Chondrocyte (in vitro differentiated cells): ENCODE results near the gene BCAT1. TPM values are rescaled to one million over a fixed set of nuclear protein-coding genes. Genes with fewer than 3 reads are reported as not detected.

Experiments
- DNase-seq: peaks from one replicate; pipeline ENCODE4 v3.0.0; 2021; ENCODE audit warnings: mixed read lengths, low spot score
- H3K27ac Mint-ChIP-seq: one replicate; pipeline ENCODE4 v1.8.0; 2021; ENCODE audit warnings: mild to moderate bottlenecking, moderate library complexity, mixed read lengths; ENCODE audit not compliant: unreplicated experiment
- H3K27me3 Mint-ChIP-seq: 2 replicates; pipeline ENCODE4 v1.8.0; 2021; ENCODE audit warnings: low read depth, mixed read lengths
- H3K36me3 Mint-ChIP-seq: 2 replicates; pipeline ENCODE4 v1.8.0; 2021; ENCODE audit warnings: low read depth, mixed read lengths
- H3K4me1 Mint-ChIP-seq: 2 replicates; pipeline ENCODE4 v1.8.0; 2021; ENCODE audit warnings: low read depth, mild to moderate bottlenecking, mixed read lengths
- H3K4me3 Mint-ChIP-seq: one replicate; pipeline ENCODE4 v1.8.0; 2021; ENCODE audit warnings: mild to moderate bottlenecking, moderate library complexity, mixed read lengths; ENCODE audit not compliant: unreplicated experiment
- H3K9me3 Mint-ChIP-seq: 2 replicates; pipeline ENCODE4 v1.8.0; 2021; ENCODE audit warnings: low read depth, mixed read lengths
- total RNA-seq: library from RNA; stranded (reverse); gene quantifications from 3 replicates; pipeline ENCODE4 v1.2.1, GENCODE V29; 2021
- TF ChIP-seq, protein P1 (sequence below): fragments of 200-600 bp; sonication (generic); IDR thresholded peaks from 2 replicates; pipeline ENCODE4 v1.5.0; 2021; ENCODE audit warnings: antibody characterized with exemption, mild to moderate bottlenecking, moderate library complexity

BCAT1 gene
- total RNA-seq, 1 donor from 2014 or later: 240 TPM

DNA sequence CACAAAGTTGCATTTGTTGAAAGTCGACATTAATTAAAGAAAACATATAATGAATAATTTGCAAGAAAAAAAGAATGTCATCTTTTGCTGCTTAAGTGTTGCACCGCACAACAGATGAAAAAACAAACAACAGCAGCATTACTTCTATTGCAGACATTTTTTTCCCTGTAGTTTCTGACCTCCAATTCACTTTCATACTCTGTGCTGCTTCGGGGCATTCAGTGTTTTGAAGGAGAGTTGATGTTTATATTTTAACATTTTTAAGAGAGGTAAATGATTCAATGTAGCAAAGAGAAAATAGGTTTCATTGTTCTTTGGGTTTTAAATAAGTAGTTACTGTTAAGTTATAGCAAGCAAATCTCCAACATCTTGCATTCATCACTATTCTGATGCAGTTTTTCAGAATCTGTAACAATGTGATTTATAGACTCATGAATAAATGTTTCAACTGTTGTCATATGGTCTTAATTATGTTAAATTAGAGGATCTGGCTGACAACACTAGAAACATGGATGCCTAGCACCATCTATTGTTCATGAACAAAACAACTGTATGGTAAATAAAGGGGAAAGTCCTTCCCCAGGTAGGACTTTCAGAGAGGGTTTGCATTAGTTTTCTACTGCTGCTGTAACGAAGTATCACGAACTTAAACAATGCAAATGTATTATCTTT is 168.1 kb downstream of the BCAT1 start:
- Mint-ChIP-seq H3K27me3 (no peaks in the 10 kb centered on the region), H3K9me3 (no peaks in the 10 kb centered on the region), H3K4me3 (no peak overlapping the region), H3K36me3 (no peaks in the 10 kb centered on the region), H3K27ac (no peak overlapping the region), H3K4me1 (peaks cover 31% of the 10 kb centered on the region)
- TF ChIP-seq, protein P1, sequence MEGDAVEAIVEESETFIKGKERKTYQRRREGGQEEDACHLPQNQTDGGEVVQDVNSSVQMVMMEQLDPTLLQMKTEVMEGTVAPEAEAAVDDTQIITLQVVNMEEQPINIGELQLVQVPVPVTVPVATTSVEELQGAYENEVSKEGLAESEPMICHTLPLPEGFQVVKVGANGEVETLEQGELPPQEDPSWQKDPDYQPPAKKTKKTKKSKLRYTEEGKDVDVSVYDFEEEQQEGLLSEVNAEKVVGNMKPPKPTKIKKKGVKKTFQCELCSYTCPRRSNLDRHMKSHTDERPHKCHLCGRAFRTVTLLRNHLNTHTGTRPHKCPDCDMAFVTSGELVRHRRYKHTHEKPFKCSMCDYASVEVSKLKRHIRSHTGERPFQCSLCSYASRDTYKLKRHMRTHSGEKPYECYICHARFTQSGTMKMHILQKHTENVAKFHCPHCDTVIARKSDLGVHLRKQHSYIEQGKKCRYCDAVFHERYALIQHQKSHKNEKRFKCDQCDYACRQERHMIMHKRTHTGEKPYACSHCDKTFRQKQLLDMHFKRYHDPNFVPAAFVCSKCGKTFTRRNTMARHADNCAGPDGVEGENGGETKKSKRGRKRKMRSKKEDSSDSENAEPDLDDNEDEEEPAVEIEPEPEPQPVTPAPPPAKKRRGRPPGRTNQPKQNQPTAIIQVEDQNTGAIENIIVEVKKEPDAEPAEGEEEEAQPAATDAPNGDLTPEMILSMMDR: peak; percentile 74
- DNase-seq: no peak

DNA sequence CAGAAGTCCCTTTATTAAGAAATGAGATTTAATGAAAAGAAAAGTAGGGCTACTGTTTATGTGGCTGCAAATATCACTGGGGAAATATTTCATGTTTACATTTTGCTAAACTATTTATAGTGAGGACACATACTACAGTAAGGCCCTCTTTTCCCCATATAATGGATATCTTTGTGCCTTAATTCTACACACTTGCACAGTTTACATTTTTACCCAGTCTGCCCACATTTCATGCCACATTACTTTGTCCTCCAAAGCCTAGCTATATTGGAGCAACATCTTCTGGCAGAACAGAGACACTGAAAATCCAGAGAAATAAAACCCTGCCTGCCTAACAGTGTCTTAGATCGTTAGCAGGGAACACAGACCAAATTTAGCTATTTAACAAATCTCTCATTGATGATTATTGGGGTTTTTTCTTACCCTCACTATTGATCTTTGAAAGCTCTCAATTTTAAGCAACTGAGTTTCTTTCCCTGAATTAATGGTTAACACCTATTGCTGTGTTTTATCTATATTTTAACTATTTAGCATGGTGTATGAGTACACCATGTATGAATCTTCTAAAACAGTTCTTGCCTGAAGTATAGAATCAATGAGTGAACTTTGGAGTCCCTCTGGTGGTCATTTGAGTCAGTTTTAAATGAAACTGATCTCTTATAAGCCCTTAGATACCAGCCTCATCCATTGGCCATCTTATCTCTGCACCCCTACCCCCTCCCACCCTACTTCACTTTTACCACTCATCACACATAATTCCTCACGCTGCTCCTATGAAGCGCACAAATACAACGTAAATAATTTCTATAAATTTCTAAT is 170.2 kb downstream of the BCAT1 start:
- Mint-ChIP-seq H3K36me3 (no peaks in the 10 kb centered on the region), H3K27me3 (no peaks in the 10 kb centered on the region), H3K9me3 (no peaks in the 10 kb centered on the region), H3K27ac (no peak overlapping the region), H3K4me3 (no peak overlapping the region), H3K4me1 (peaks cover 47% of the 10 kb centered on the region)
- TF ChIP-seq, protein P1: peak; percentile 84
- no peak for DNase-seq

DNA sequence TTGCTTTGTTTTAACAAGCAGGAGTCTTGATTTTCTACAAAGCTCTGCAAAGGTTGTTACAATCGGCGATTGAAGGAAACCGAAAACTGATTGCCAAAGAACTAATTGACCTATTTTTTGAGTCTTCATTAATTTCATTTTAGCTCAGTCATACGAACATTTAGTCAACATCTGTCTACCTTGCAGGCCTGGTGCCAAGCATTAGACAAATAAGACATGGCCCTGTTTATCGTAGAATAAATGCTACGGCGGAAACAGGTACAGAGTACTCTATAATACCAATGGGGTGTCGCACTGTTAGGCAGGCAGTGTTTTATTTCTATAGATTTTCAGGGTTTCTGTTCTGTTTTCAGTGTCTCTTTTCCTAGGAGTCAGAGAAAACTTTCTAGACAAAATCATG is 171.5 kb downstream of the BCAT1 start:
- Mint-ChIP-seq H3K4me3 (peak overlapping the region; percentile 26), H3K27me3 (no peaks in the 10 kb centered on the region), H3K4me1 (peaks cover 50% of the 10 kb centered on the region), H3K9me3 (no peaks in the 10 kb centered on the region), H3K27ac (peak overlapping the region; percentile 78), H3K36me3 (no peaks in the 10 kb centered on the region)
- DNase-seq: no peak
- TF ChIP-seq, protein P1: no peak

DNA sequence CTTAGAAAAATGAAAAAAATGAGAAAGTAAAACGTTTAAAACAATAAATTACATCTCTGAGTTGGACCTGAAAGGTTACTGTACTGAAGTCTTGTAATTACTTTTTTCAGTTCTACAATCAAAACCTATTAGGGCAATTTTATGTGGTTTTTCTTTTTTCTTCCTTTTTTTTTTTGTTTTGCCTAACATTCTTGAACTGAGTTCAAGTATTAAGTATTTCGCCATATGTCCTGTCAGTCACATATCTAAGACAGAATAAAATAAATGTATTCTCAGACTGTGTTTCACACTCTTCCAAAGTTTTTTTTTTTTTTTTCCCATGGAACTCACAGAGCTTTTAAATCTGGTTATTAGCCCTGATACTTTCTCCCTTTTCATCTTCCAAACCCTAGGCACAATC is 172.0 kb downstream of the BCAT1 start:
- peak overlapping the region; percentile 26 for H3K4me3 Mint-ChIP-seq
- no peaks in the 10 kb centered on the region for H3K36me3 Mint-ChIP-seq
- TF ChIP-seq, protein P1: peak; percentile 1
- no peaks in the 10 kb centered on the region for H3K27me3 Mint-ChIP-seq
- H3K27ac Mint-ChIP-seq: peak overlapping the region; percentile 78
- H3K9me3 Mint-ChIP-seq: no peaks in the 10 kb centered on the region
- peaks cover 50% of the 10 kb centered on the region for H3K4me1 Mint-ChIP-seq
- DNase-seq: no peak

DNA sequence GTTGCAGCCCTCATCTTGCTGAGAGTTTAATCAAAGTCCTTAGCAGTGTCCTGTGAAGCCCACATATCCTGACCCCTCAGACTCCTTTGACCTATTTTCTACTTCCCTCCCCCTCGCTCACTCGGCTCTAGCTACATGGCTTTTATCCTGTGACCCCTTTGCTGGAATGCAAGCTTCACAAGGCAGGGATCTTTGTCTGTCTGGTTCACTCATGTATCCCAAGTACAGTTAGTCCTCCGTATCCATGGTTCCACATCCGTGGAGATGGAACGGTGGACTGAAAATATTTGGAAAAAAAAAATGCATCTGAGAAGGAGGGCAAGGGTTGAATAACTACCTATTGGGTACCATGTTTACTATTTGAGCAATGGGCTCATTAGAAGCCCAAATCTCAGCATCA is 173.8 kb downstream of the BCAT1 start:
- DNase-seq: no peak
- no peaks in the 10 kb centered on the region for H3K36me3 Mint-ChIP-seq
- no peak overlapping the region for H3K27ac Mint-ChIP-seq
- H3K4me1 Mint-ChIP-seq: peaks cover 50% of the 10 kb centered on the region
- no peaks in the 10 kb centered on the region for H3K27me3 Mint-ChIP-seq
- no peaks in the 10 kb centered on the region for H3K9me3 Mint-ChIP-seq
- TF ChIP-seq, protein P1: no peak
- H3K4me3 Mint-ChIP-seq: no peak overlapping the region
